Activated naive CD4-positive, alpha-beta T cell treated with anti-CD3 and anti-CD28 coated beads, Interleukin-2, amount 50 U/mL, for 72 hours (primary cell): ENCODE measurements around the gene SHROOM2. TPM values are rescaled to one million over a fixed set of nuclear protein-coding genes. Genes with fewer than 3 reads are reported as not detected.
A peak's percentile ranks its signal among the peaks of the same experiment; 100 is the strongest.
"Not testable (repeated sequence)": the region's sequence is repeated elsewhere in the genome, so short reads cannot be mapped to it uniquely, and the experiment has no call there.

Experiments
- ATAC-seq, 2 donors: fragments of 150-1000 bp; cut with Tn5 transposase; 2 replicates each; pipeline ENCODE4 v1.10.0; 2021; ENCODE audit warnings: mild to moderate bottlenecking in 2 of 2, moderate library complexity in 2 of 2
- DNase-seq, 2 donors: peaks; one replicate each; pipeline ENCODE4 v3.0.0; 2021 to 2022; ENCODE audit warnings: low spot score in 2 of 2
- H3K27ac Mint-ChIP-seq, 2 donors: one replicate each; pipeline ENCODE4 v1.8.0; 2022; ENCODE audit warnings: mild to moderate bottlenecking in 2 of 2, mixed read lengths in 2 of 2
- H3K36me3 Mint-ChIP-seq, 2 donors: one replicate each; pipeline ENCODE4 v1.8.0; 2022; ENCODE audit warnings: mixed read lengths in 2 of 2
- H3K9me3 Mint-ChIP-seq, 2 donors: one replicate each; pipeline ENCODE4 v1.8.0; 2022; ENCODE audit warnings: mixed read lengths in 2 of 2
- total RNA-seq, 2 donors: library from RNA; stranded (reverse); gene quantifications; one replicate each; pipeline ENCODE4 v1.2.3, GENCODE V29; 2022

Gene SHROOM2
- total RNA-seq: not detected

DNA sequence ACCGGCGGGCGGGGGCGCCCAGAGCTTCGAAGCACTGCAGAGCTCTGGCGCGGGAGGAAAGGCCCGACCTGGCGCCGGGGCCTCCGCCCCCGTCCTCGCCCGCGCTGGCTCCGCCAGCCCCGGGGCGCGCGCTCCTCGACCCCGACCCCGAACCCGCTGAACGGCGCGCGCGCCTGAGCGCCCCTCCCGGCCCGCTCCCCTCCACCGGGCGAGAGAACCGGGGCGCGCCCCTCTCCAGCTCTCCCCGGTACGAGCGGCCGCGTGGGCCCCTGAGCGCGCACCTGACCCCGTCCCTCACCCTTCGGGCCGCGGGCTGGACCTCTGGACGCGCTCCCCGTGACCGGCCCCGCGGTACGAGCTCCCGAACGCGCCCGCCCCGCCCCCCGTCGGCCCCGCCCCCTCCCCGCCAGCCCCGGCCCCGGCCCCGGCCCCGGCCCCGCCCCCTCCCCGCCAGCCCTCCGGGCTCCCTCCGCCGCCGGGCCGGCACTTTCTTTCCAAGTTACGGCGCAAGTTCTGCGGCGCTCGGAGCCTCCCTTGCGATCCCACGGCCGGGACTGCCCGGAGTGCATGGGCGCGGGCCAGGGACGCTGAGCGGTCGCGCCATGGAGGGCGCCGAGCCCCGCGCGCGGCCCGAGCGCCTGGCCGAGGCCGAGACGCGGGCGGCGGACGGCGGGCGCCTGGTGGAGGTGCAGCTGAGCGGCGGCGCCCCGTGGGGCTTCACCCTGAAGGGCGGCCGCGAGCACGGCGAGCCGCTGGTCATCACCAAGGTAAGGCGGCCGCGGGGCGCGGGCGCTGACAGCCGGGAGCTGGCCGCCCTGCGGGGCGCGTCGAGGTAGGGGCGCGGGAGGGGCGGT lies at the start of gene SHROOM2:
TSS of gene SHROOM2 (plus strand) at position 486 of the 854 bp plus-strand sequence. CDS start at position 603, 117 bp downstream.
- Mint-ChIP-seq H3K36me3 (no peaks in the 10 kb centered on the region), H3K9me3 (no peaks in the 10 kb centered on the region), H3K27ac (no peak within 1 kb of the TSS)
- DNase-seq (peak in 1 of 2 donors; percentile 3), ATAC-seq (peak in 1 of 2 donors; percentile 37)

- Mint-ChIP-seq H3K36me3 (no peaks in the 10 kb centered on the region), H3K9me3 (no peaks in the 10 kb centered on the region), H3K27ac (no peak overlapping the region)
- no peak for ATAC-seq
- DNase-seq: no peak
Measured at GRCh38 chrX:9737363-9737762, 48.9 kb upstream of the SHROOM2 start.

GRCh38 chrX:9738151-9738550 lies 48.1 kb upstream of the SHROOM2 start:
- DNase-seq (no peak), ATAC-seq (no peak)
- H3K9me3 Mint-ChIP-seq: no peaks in the 10 kb centered on the region
- no peak overlapping the region for H3K27ac Mint-ChIP-seq
- H3K36me3 Mint-ChIP-seq: no peaks in the 10 kb centered on the region

DNA sequence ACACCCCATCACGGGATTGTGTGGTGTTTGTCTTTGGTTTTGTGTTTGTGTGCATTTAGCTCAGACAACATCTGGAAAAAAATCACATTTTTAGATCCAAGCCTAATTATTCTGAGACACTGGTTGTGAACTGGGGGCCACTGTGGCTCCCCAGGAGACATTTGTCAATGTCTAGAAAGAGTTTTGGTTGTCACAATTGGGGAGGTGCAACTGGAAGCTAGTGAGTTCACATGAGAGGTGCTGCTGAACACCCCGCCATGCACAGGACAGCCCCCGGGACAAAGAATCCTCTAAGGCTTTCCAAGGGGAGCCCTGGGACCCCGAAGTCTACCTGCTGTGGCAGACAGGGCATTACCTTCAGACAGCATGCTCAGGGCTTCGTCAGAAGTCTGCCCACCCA lies 47.1 kb upstream of the SHROOM2 start:
- Mint-ChIP-seq H3K36me3 (no peaks in the 10 kb centered on the region), H3K27ac (no peak overlapping the region), H3K9me3 (no peaks in the 10 kb centered on the region)
- DNase-seq (no peak), ATAC-seq (no peak)

DNA sequence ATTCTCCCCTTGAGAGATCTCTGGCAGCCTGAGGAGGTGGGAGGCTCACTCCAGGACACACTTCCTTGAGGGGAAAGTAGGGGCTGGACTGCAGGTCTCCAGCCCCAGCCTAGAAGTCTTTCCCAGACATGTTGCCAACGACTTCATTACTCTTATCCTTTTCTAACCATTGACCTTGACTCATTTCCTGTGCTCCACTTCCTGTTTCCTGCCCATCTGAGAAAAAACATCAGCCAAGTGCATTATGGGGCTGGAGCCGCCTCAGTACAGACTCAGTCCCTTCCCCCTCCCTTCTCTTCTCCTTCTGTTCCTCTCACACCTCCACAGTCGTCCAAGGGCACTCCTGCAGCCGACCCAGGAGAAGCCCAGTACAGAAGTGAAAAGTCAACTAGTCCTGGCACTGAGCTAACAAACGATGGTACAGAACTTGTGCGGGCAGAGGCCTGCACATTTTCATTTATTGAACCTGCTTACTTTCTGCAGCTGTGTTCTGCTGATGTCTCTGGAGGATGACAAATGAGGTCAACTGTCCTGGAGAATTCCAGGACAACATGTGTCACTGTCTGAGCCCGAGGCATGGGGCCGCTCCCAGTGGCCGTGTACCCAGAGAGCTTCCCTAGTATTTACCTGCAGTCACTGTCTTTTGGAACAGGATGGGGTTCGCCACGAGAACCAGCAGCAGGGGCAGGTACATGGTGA lies 40.7 kb upstream of the SHROOM2 start:
- Mint-ChIP-seq H3K27ac (peak overlapping the region in 1 of 2 donors; percentile 79), H3K36me3 (peaks cover 9% of the 10 kb centered on the region in 2 donors), H3K9me3 (peaks cover 6 to 9% of the 10 kb centered on the region in 2 donors)
- ATAC-seq: no peak
- no peak for DNase-seq

DNA sequence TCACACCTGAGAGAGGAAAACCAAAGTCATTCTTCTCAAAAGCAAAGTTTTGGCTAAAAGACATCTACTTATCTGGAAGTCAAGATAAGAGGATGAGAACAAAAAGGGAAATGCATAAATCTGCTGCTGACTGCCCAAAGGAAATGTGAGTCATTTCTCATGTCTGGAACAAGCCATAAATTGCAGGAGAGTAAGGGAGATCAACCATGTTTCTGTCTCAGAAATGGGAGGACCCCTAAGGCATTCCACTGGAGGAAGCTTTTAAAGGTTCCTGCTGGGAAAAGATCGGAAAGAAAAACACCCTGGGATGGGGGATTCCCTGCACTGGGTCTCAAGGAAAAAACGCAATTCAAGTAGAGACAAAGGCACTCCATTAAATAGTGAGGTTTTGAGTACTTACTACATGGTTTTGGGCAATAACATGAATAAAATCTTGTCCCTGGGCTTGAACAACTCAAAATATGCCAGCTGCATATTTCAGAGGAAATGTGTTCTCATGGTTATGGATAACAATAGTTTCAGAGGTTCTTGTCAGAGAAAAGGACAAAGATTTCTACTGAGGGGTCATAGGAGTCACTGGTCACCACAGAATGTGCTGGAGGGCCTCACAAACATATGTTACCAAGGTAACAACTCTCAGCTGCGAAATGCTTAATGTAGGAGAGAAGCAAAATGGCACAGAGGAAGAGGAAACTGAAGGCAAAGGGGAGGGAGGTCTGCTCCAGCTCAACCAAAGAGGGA lies 39.9 kb upstream of the SHROOM2 start:
- peaks cover 6 to 9% of the 10 kb centered on the region in 2 donors for H3K9me3 Mint-ChIP-seq
- ATAC-seq (no peak), DNase-seq (no peak)
- H3K27ac Mint-ChIP-seq: no peak overlapping the region
- H3K36me3 Mint-ChIP-seq: peaks cover 9% of the 10 kb centered on the region in 2 donors

DNA sequence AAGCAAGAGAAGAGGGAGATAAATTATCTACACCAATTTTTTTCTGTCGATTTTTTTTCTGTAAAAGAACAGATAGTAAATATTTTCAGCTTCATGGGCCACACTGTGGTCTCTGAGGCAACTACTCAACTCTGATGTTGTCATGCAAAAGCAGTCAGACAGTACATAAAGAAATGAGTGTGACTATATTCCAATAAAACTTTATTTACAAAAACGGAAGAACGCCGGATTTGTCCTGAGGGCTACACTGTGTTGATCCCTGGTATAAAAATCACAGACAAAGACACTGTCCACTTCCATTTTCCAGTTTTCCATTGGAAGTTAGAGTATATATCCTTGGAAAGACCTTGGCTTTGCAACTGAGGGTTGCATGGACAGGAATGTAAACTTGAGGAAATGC lies 38.6 kb upstream of the SHROOM2 start:
- no peak for DNase-seq
- H3K27ac Mint-ChIP-seq: no peak overlapping the region
- ATAC-seq: no peak
- peaks cover 6 to 9% of the 10 kb centered on the region in 2 donors for H3K9me3 Mint-ChIP-seq
- H3K36me3 Mint-ChIP-seq: peaks cover 9% of the 10 kb centered on the region in 2 donors

DNA sequence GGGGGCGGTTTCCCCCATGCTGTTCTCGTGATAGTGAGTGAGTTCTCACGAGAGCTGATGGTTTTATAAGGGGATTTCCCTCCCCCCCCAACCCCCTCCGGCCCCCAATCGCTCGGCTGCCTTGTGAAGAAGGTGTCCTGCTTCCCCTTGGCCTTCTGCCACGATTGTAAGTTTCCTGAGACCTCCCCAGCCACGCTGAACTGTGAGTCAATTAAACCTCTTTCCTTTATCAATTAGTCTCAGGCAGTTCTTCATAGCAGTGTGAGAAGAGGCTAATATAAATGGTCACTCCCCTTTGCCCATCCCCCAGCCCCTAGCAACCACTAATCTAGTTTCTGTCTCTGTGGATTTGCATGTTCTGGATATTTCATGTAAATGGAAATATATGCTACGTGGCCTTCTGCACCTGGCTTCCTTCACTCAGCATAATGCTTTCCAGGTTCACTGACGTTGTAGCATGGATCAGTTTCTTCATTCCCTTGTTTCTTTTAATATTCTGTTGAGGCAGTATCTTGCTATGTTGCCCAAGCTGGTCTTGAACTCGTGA lies 37.0 kb upstream of the SHROOM2 start:
- DNase-seq (no peak), ATAC-seq (no peak)
- Mint-ChIP-seq H3K9me3 (peaks cover 6 to 9% of the 10 kb centered on the region in 2 donors), H3K36me3 (peaks cover 9% of the 10 kb centered on the region in 2 donors), H3K27ac (no peak overlapping the region)

- Mint-ChIP-seq H3K9me3 (no peaks in the 10 kb centered on the region), H3K36me3 (no peaks in the 10 kb centered on the region), H3K27ac (no peak overlapping the region)
- DNase-seq (no peak), ATAC-seq (no peak)
Measured at GRCh38 chrX:9757366-9757765, 28.9 kb upstream of the SHROOM2 start.

- Mint-ChIP-seq H3K36me3 (no peaks in the 10 kb centered on the region), H3K27ac (no peak overlapping the region), H3K9me3 (no peaks in the 10 kb centered on the region)
- no peak for DNase-seq
- no peak for ATAC-seq
Measured at GRCh38 chrX:9758021-9758638, 28.1 kb upstream of the SHROOM2 start.

- H3K27ac Mint-ChIP-seq: no peak overlapping the region
- no peaks in the 10 kb centered on the region for H3K9me3 Mint-ChIP-seq
- ATAC-seq (no peak), DNase-seq (no peak)
- H3K36me3 Mint-ChIP-seq: no peaks in the 10 kb centered on the region
Measured at GRCh38 chrX:9759337-9759736, 26.9 kb upstream of the SHROOM2 start.

DNA sequence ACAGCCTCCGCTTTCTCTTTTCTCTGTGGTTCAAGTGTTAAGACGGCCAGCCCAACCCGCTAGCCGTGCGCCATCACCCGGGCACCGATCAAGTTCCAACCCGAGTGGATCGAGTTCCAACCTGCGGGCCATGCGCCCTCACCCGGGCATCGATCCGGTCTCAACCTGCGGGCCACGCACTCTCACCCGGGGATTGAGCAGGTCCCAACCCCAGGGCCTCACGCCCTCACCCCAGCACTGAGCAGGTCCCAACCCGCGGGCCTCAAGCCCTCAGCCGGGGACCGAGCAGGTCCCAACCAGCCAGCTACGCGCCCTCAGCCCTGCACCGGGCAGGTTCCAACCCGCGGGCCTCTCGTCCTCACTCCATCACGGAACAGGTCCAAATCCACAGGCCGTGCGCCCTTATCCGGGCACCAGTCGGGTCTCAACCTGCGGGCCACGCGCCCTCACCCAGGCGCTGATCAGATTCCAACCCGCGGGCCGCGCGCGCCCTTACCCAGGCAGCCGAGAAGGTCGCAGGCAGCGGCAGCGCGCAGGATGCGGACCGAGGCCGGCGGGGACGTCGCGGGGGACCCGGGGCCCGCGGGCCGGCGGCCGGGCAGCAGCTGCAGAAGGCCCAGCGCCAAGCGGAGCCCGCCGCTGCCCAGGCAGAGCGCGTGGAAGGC lies 21.0 kb upstream of the SHROOM2 start:
- ATAC-seq: no peak
- DNase-seq: no peak
- H3K27ac Mint-ChIP-seq: no peak overlapping the region
- H3K9me3 Mint-ChIP-seq: no peaks in the 10 kb centered on the region
- no peaks in the 10 kb centered on the region for H3K36me3 Mint-ChIP-seq

DNA sequence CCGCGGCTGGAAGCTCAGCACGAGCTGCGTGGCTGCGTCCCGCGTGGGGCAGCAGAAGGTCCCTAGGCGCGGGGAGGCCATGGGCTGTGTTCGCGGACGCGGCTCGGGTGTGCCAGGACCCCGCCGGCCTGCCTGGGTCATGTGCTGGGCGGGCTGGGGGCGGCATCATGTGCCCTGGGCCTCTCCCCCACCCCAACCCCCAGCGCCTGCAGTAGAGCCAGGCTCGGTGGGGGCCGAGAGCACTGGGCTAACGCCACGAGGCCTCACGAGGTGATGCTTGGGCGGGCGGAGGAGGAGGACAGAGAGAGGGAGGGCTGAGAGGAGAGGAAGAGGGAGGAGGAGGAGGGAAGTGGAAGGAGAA lies 20.5 kb upstream of the SHROOM2 start, which contains the start of gene GPR143:
TSS of gene GPR143 (minus strand) at position 111 of the 361 bp plus-strand sequence. CDS start at position 81, 30 bp downstream.
- Mint-ChIP-seq H3K9me3 (no peaks in the 10 kb centered on the region), H3K27ac (no peak within 1 kb of the TSS), H3K36me3 (no peaks in the 10 kb centered on the region)
- DNase-seq: no peak
- no peak for ATAC-seq

DNA sequence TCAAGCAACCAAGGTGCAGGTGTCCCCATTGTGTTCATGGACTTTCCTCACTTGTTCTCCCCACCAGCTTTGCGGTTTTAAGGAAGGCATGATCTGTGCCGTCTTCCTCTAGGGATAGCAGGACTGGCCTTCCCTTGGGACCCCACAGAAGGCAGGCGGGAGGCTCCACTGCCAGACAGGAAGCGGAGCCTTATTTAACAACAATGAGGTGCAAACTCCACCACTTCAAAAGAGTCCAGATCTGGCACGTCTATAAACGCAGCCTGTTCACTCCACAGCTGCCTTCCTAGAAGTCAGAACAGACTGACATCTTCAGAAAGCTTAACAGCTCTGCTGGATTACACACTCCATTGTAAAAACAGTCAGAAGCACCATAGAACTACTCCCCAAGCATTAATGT lies 18.9 kb upstream of the SHROOM2 start:
- DNase-seq: no peak
- Mint-ChIP-seq H3K36me3 (no peaks in the 10 kb centered on the region), H3K9me3 (no peaks in the 10 kb centered on the region), H3K27ac (no peak overlapping the region)
- no peak for ATAC-seq

DNA sequence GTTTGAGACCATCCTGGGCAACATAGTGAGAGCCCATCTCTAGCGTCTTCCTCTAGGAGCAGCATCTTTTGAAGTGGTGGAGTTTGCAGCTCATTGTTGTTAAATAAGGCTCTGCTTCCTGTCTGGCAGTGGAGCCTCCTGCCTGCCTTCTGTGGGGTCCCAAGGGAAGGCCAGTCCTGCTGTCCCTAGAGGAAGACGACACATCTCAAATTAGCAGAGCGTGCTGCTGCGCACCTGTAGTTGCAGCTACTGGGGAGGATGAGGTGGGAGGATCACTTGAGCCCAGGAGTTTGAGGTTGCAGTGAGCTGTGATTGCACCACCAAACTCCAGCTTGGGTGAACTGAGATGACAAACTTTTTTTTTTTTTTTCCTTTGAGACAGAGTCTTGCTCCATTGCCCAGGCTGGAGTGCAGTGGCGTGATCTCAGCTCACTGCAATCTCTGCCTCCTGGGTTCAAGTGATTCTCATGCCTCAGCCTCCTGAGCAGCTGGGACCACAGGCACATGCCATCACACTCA lies 17.8 kb upstream of the SHROOM2 start:
- not testable (repeated sequence) for ATAC-seq, H3K9me3 Mint-ChIP-seq, DNase-seq, H3K27ac Mint-ChIP-seq, H3K36me3 Mint-ChIP-seq

- DNase-seq: no peak
- no peaks in the 10 kb centered on the region for H3K36me3 Mint-ChIP-seq
- H3K27ac Mint-ChIP-seq: no peak overlapping the region
- H3K9me3 Mint-ChIP-seq: no peaks in the 10 kb centered on the region
- ATAC-seq: no peak
Measured at GRCh38 chrX:9770319-9770718, 15.9 kb upstream of the SHROOM2 start.
